Measurements from ENCODE around the gene BRD4.

The BRD4 gene

DNA sequence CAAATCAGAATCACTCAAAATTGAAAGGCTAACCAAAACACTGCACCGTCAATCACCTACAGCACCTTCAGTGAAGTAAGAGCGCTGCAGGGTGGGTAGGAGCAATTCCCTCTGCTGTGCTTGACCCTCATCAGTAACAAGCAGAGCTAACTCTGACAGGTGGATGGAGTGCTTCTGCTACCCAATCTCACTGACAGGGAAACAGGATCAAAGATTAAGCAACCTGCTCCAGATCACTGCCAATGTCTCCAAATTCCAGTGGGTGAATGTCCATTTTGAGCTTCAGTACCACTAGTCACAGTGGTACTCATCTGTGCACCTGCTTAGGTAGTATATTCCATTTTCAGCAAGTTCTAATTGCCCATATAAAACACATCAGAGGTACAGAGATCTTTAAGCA lies 25.2 kb downstream of the BRD4 start:
- DNase-seq = no peak

DNA sequence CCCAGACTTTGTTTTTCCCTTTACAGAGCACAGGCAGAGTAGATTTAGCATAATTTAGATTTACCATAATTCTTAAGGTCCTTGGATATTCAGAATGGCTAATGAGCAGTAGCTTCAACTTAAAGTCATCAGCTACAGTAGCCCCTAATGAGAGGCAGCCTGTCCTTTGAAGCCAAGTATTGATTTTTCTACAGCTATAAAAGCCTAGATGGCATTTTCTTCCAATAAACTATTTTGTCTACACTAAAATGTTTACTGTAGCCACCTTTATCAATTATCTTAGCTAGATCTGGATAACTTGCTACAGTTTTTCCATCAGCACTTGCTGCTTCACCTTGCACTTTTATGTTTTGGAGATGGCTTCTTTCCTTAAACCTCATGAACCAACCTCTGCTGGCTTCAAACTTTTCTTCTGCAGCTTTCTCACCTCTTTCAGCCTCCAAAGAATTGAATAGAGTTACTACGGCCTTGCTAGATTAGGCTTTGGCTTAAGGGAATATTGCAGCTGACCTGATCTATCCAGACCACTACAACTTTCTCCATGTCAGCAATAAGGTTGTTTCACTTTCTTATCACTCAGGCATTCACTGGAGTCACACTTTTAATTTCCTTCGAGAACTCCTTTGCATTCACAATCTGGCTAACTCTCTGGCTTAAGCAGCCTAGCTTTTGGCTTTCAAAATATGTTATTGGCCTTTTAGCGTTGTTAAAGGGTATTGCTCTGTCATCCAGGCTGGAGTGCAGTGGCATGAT lies 26.6 kb downstream of the BRD4 start:
- DNase-seq = no peak

DNA sequence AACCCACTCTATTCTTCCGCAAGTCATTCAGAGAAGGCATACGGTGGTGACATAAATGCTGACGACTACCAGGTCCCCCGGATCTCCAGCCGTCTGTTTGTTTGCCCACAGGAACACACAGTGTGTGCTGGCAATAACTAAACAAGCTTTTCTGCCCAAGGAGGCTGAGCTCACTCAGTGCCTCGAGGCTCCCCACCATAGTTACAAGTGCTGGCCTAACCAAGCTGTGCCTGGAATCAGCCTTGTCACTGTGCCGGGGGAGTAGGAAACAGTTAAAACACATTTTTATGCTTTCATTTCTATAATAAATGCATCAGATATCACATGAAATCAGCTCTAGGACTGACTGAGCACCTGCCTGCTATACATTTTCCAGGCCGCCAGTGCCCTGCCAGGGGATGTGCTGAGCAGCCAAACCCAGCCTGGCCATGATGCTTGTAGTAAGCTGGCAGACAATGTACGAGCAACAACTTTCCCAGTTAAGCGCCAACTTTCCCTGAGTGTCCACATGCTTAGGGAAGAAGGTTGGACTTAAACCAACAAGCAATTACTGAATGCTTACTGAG lies 28.1 kb downstream of the BRD4 start:
- no peak for DNase-seq

GRCh38 chr19:15303105-15303780 lies 29.1 kb downstream of the BRD4 start:
- DNase-seq = no peak

DNA sequence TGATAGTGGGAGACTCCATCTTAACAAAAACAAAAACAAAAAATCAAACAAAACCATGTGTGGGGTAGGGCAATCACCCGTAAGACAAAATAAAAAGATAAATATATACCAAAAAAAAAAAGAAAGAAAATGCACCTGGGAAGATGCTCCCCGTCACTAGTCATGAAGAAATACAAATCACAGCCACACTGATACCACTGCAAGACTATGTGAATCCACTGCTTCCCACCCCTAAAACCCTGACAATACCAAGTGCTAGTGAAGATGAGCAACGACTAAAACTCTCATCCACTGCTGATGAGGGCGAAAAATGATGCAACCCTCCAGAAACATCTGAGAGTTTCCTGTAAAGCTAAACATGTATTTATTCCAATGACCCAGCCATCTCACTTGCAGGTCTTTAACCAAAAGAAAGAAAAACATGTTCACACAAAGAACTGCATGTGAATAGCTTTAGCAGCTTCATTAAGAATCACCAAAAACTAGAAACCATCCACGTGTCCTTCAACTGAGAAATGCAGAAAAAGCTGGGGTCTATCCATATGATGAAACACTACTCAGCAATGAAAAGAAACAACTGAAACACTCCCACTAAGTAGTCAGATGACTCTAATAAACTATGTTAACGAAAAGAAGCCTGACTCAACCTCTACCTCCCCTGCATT lies 31.7 kb downstream of the BRD4 start:
- DNase-seq = no peak

GRCh38 chr19:15299568-15300409 lies 32.5 kb downstream of the BRD4 start:
- no peak for DNase-seq

DNA sequence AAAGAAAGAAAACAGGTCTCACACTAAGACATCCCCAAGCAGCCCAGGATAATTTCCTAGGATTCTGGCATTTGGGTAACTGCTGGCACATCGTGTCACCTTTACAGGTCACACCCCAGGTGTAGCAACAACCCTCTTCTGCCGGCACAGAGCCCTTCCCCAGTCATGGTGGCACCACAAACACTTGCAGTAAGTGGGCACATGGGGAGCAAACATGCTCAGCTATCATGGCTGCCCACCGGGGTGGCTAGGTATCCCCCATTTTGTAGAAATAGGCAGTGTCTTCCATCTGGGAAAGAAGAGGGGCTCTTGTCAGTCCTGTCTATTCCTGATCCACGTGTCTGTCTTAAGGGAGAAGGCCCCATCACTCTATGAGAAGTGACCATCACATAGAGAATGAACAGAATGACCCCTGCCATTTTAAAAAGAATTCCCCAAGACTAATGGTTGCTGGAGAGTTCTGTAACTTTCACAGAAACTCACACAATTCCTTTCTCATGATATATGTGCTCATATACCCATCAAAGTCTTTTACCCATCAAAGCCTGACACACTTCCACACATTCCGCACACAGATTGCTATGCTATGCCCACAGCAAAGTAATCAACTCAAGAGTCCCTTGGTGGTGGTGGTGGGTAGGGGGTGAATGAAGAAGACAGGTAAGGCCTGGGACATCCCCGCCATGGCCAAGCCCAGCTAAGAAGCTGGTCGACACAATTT lies 33.3 kb downstream of the BRD4 start:
- no peak for DNase-seq

DNA sequence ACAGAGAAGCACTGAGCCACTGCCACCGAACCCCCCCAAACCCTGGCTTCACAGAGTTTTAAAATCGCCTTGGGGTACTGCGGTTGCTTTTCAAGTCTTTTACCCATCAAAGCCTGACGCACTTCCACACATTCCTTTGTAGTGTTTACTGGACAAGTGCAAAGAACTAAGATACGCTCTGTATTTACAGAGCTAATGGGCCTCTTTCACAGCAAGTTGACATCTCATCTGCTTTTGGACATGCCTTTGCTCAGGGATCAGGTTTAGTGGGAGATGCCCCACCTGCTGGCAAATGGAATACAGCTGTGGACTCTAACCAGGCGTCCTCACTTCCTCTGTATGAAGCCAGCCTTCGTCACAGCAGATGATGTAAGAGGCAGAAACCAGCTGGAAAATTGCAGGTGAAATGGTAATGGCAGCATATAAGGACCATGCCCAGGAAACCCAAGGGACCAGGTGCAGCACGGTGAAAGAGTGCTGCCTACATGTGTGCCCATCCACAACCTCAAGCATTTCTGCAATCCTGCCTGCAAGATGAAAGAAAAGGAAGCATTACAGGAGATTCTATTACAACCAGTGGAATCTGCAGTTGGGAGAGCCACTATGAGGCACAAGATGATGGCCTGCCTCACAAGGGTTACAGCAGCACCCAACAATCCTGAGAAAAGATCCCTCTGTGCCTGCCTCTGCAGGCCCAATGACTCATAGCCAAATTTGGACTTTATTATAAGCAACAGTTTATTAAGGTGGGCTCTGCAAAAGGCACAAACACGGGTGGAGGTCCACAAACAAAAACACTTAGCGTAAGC lies 34.7 kb downstream of the BRD4 start:
- no peak for DNase-seq

- no peak for DNase-seq
Measured at GRCh38 chr19:15296841-15297415, 35.4 kb downstream of the BRD4 start.

DNA sequence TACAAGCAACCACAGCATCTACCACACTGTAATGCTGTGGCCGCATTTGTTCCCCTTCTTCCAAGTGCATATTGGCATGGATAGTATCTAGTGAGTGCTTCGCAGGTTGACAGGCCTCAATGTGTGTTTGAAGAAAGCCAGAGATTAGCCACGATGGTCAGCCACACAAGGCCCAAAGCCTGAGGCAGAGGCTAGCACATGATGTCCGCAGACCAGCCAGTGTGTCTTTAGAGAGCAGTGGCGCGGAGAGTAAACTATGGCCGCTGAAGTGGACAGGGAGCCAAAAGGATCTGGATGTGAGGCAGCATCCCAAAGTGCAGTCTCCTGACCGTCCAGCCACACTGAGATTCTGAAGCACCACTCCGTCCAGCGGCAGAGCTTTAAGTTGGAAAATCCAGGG lies 36.0 kb downstream of the BRD4 start:
- no peak for DNase-seq

- no peak for DNase-seq
Measured at GRCh38 chr19:15294561-15294990, 37.8 kb downstream of the BRD4 start.

GRCh38 chr19:15293781-15294491 lies 38.4 kb downstream of the BRD4 start:
- DNase-seq = no peak

- no peak for DNase-seq
Measured at GRCh38 chr19:15292847-15293582, 39.3 kb downstream of the BRD4 start.

- DNase-seq = no peak
Measured at GRCh38 chr19:15292140-15292539, 40.2 kb downstream of the BRD4 start.

GRCh38 chr19:15291548-15292021 lies 40.8 kb downstream of the BRD4 start:
- no peak for DNase-seq

- no peak for DNase-seq
Measured at GRCh38 chr19:15291089-15291488, 41.2 kb downstream of the BRD4 start.

- no peak for DNase-seq
Measured at GRCh38 chr19:15290166-15290565, 42.2 kb downstream of the BRD4 start.

GRCh38 chr19:15289673-15290072 lies 42.7 kb downstream of the BRD4 start:
- DNase-seq = no peak
